Epithelial cell of proximal tubule (primary cell): Measurements from ENCODE around the gene ADPGK. TPM values are rescaled to one million over a fixed set of nuclear protein-coding genes. Genes with fewer than 3 reads are reported as not detected.
A peak's percentile ranks its signal among the peaks of the same experiment; 100 is the strongest.

Experiments used
- DNase-seq: peaks from one replicate; pipeline ENCODE4 v3.0.0-alpha.2; 2011; ENCODE audit warnings: low read depth
- H3K4me3 ChIP-seq: 2 replicates; pipeline ENCODE4 v1.5.1; 2011; ENCODE audit warnings: low read depth, mild to moderate bottlenecking, low read length
- CTCF ChIP-seq: conservative IDR thresholded peaks from 2 replicates; pipeline ENCODE4 v1.5.1; 2012; ENCODE audit warnings: low read depth, mild to moderate bottlenecking, low read length
- total RNA-seq: library from RNA; depleted of rRNA; stranded (reverse); fragments of >200 nt; gene quantifications from 2 replicates; pipeline ENCODE4 v1.2.3, GENCODE V29; 2015

ADPGK gene
- total RNA-seq, 1 donor from 2014 or later = 48.8 TPM

DNA sequence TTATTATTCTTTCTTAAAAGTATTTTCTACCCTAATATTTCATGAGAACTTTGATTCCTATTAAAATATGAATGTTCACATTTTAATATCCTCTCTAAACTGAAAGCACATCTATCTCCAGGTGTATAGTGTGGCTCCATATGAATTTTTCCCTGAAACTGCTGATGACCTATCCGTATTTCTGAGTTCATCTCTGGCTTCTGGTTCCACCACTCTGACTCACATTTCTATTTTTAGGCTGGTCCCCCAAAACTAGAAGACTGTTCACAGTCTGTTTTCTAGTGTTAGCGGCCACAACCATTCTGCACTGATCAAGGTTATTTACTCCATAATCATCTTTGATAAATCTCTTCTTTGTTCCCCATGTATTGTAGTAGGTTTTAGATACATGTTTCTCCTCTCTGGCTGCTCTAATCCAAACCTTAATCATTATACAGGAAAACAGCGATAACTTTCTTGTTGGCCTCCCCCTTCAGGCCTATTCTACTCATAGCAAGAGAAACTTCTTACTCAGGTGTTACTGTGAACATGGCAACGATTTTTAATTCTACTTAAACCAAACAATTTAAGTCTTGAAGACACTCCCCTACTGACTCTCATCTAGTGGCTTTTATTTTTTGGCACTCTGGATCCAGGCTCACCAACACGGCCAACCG, 12.8 kb downstream of the ADPGK start:
- DNase-seq = no peak
- peak; percentile 49 for TF ChIP-seq CTCF
- no peak overlapping the region for H3K4me3 ChIP-seq

DNA sequence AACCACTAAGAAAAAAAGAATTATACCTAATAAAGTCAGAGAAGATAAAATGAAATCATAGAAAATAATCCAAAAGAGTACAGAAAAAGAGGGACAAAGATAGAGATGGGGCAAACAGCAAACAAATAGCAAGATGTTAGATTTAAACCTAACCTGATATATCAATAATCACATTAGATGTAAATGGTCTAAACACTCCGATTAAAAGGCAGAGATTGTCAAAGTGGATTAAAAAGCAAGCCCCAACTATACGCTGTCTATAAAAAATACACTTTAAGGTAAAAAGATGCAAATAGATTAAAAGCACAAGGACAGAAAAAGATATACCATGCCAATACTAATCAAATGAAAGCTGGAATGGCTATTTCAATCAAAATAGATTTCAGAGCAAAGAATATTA, 16.8 kb downstream of the ADPGK start:
- H3K4me3 ChIP-seq = no peak overlapping the region
- no peak for TF ChIP-seq CTCF
- no peak for DNase-seq

DNA sequence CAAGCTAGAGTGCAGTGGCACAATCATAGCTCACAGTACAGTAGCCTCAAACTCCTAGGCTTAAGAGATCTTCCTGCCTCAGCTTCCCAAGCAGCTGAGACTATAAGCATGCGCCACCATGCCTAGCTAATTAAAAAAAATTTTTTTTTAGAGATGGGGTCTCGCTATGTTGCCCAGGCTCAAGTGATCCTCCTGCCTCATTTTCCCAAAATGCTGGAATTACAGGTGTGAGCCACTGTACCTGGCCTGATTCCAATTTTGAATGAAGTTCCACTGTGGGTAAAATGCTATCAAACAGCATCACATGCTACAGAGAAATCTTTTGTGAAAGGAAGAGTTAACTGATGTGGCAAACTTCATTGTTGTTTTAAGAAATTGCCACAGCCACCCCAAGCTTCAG, 17.5 kb downstream of the ADPGK start:
- TF ChIP-seq CTCF = no peak
- no peak overlapping the region for H3K4me3 ChIP-seq
- no peak for DNase-seq

GRCh38 chr15:72764656-72765055, 18.9 kb downstream of the ADPGK start:
- TF ChIP-seq CTCF = no peak
- no peak for DNase-seq

GRCh38 chr15:72760590-72761260, 22.8 kb downstream of the ADPGK start:
- no peak for DNase-seq
- H3K4me3 ChIP-seq = no peak overlapping the region
- TF ChIP-seq CTCF = no peak

More at GRCh38 chr15:72764656-72765055, 18.9 kb downstream of the ADPGK start:
- H3K4me3 ChIP-seq = no peak overlapping the region

- H3K4me3 ChIP-seq = no peak overlapping the region
- peak; percentile 53 for DNase-seq
- TF ChIP-seq CTCF = no peak
Observed at GRCh38 chr15:72758182-72758581, 25.4 kb downstream of the ADPGK start.

- TF ChIP-seq CTCF = no peak
- DNase-seq = no peak
- H3K4me3 ChIP-seq = no peak overlapping the region
Observed at GRCh38 chr15:72754096-72754495, 29.5 kb downstream of the ADPGK start.
